Activated CD8-positive, alpha-beta memory T cell treated with anti-CD3 and anti-CD28 coated beads, Interleukin-2, amount 50 U/mL, for 48 hours (primary cell): Measurements from ENCODE around the gene CDC37L1.
"Not testable (repeated sequence)": the region's sequence is repeated elsewhere in the genome, so short reads cannot be mapped to it uniquely, and the experiment has no call there.

ENCODE experiments used
- DNase-seq: peaks from one replicate; pipeline ENCODE4 v3.0.0-alpha.2; 2020

The CDC37L1 gene

GRCh38 chr9:4679268-4680172 is at the start of gene CDC37L1:
Gene CDC37L1, plus strand, starts transcription at chr9:4679569. Its CDS starts 199 bp downstream, at chr9:4679768.
- DNase-seq, result peak; percentile 100

DNA sequence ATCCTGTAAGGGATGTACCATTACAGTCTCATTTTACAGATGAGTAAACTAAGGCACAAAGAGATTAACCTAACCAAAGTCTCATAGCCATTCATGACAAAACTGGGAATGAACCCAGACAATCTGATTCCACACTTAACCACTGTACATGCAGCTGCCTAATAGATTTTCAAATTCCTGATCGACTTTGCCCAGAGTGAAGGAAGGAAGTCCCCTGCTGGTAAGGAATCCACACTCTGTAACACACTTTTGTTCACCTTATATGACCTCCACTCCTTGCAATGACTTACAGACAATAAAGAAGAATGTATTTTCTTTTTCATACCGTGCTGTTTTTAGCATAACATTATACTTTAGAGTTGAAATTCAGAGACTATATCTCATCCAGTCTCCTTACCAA is 48.5 kb upstream of the CDC37L1 start:
- no peak for DNase-seq

DNA sequence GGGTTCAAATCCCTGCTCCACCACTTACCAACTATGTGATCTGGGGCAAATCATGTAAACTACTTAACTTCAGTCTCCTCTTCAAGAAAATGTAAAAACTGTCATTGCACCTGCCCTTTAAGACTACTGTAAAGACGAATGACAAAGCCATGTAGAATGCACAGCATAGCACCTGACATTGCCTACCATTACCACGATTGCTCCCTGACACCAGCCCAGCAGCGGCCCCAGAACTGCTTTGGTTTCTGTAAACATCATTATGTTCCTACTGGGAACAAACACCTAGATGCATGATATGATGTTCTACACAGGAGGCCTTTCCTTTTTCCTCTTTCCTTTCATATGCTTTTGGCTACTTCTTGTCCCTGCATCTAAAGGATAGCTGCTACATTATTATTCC is 40.4 kb upstream of the CDC37L1 start:
- no peak for DNase-seq

- no peak for DNase-seq
Measured at GRCh38 chr9:4639420-4639819, 39.9 kb upstream of the CDC37L1 start.

DNA sequence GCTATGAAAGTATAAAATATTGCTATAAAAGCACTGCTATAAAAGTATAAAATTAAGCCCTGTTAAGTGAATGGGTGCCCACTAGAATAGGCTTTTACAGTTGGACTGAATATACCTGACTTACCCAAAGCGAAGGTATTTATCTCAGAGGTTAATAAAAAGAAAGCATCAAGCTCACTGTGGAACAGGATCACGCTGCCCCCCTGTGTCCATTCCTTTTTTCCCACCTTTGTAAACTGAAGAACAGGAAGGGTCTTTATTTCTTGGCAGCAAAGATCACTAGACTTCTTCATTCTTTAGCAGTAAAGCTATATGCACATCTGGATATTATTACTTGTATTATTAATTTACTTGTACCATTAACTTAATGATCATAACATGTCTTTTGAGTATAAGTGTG is 39.3 kb upstream of the CDC37L1 start:
- no peak for DNase-seq

GRCh38 chr9:4642351-4642750 is 37.0 kb upstream of the CDC37L1 start:
- no peak for DNase-seq

DNA sequence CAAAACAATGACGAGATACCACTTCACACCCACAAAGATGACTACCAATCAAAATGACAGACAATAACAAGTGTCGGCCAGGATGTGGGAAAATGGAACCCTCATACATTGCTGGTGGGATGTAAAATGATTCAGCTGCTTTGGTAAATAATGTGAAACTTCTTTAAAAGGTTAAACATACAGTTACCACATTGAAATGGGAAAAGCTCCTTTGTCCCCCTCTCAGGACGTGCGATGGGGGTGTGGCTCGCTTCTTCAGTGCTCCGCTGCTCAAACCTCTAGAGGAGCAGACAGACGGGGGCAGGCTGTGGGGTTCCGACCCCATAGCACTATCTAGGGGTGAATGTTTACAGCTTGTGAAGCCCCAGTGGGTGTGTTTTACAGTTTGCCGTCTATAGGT is 25.3 kb upstream of the CDC37L1 start:
- no peak for DNase-seq

DNA sequence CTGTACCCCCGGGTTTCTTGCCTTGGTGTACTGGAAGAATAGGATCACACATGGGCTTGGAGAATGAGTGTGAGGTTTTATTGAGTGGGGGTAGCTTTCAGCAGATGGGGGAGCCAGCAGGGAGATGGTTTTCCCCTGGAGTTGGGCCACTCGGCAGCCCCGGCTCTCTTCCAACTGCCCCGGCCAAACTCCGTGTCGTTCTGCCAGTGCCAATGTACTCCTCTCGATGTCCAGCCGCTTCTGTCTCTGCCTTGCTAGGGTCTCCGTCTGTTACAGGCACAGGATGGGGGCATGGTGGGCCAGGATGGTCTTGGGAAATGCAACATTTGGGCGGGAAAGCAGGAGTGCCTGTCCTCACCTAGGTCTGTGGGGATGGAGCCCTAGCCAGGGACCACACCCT is 24.8 kb upstream of the CDC37L1 start:
- DNase-seq, result no peak

- not testable (repeated sequence) for DNase-seq
Measured at GRCh38 chr9:4656196-4656595, 23.2 kb upstream of the CDC37L1 start.

DNA sequence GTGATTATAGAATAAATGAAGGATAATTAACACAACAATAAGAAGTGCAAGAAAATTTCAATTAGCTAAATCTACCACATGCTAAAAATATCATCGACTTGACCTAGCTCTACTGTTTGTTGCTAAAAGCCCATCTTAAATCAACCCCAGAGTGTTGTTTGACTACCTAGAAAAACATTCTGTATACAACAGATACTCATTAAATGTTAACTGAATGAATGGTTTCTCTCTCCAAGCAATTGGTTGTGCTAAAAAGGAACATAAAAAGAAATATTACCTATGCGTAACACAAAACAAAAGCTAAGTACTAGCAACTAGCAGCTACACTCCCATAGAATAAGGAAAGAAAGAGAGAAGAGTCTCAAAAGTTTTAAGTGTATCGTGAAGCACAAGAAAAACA is 22.7 kb upstream of the CDC37L1 start:
- no peak for DNase-seq

- no peak for DNase-seq
Measured at GRCh38 chr9:4657426-4658159, 21.8 kb upstream of the CDC37L1 start.

DNA sequence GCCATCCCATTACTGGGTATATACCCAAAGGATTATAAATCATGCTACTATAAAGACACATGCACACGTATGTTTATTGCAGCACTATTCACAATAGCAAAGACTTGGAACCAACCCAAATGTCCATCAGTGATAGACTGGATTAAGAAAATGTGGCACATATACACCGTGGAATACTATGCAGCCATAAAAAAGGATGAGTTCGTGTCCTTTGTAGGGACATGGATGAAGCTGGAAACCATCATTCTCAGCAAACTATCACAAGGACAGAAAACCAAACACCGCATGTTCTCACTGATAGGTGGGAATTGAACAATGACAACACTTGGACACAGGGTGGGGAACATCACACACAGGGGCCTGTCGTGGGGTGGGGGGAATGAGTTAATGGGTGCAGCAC is 18.7 kb upstream of the CDC37L1 start:
- DNase-seq, result not testable (repeated sequence)

DNA sequence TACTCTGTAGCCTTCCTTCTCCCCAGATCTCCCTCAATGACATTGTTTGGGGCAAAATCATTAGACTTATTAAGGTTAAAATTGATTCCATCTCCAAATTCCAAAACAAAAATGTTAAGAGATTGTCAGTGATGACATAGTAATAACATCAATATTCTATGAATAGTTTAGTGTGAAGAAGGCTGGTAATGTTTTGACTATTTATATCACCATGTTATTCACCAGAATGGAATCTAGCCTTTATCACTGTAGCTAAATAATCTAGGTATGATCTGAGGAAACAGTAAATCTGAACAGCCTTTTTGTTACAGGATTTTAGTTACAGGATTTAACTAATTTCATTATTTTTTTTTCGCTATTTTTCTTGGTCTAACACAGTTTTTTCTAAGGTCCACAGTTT is 18.2 kb upstream of the CDC37L1 start:
- no peak for DNase-seq

GRCh38 chr9:4661611-4662010 is 17.8 kb upstream of the CDC37L1 start:
- DNase-seq, result no peak

- DNase-seq, result peak; percentile 84
Measured at GRCh38 chr9:4662108-4662988, 17.0 kb upstream of the CDC37L1 start, which contains the start of gene PLPP6. Gene PLPP6, plus strand, starts transcription at chr9:4662294. Its CDS starts 82 bp downstream, at chr9:4662376.

- DNase-seq, result no peak
Measured at GRCh38 chr9:4662989-4663792, 16.2 kb upstream of the CDC37L1 start.

GRCh38 chr9:4663956-4664355 is 15.4 kb upstream of the CDC37L1 start:
- DNase-seq, result no peak

GRCh38 chr9:4665357-4665756 is 14.0 kb upstream of the CDC37L1 start:
- DNase-seq, result no peak

DNA sequence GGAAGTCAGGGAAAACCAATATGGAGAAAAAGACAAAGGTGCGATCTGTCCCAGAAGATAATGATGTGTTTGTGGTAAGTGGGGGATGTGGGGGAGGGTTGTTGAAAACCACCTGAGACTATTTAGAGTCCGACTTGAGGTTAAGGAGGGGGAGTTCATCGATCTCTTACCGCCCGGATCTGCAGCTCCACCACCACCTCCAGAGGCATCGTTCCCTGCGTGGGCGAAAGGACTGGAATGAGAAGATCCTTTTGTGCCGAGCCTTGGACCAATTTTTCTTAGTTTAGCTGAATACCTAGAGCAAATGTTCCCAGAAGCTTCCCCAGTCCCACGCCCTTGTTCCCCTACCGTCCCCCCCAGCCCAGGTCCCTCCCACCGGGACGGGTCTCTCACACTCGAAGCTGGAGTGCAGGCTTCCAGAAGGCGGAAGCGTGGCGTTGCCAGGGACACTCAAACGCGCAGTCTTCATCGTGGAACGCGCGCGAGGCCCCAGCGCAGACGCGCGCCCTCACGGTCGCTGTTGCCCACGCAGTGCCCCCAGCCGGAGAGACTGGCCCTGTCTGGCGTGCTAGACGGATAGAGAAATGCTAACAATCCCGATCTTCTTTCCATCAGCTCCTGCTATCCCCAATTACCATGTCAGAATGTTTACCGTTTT is 13.2 kb upstream of the CDC37L1 start, which contains the start of gene SPATA6L:
TSS of gene SPATA6L (minus strand) at position 439 of the 658 bp plus-strand sequence. CDS start at position 209, 230 bp downstream.
- peak; percentile 68 for DNase-seq

DNA sequence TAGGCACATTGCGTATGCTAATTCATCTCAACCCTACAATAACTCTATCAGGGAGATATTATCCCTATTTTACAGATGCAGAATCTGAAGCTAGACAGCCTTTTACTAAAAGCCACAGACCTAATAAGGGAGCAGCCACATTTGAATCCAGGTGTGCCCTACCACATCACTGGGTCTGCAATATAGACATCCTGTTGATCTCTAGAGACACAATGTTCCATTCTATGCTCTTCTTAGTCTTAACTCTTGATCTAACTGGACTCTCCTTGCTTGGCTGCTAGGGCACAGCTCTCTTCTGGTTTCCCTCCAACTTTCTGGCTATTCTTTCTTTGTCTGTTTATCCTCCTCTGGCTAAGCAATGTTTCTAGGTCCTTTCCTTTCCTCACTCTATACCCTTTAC is 11.7 kb upstream of the CDC37L1 start:
- no peak for DNase-seq

DNA sequence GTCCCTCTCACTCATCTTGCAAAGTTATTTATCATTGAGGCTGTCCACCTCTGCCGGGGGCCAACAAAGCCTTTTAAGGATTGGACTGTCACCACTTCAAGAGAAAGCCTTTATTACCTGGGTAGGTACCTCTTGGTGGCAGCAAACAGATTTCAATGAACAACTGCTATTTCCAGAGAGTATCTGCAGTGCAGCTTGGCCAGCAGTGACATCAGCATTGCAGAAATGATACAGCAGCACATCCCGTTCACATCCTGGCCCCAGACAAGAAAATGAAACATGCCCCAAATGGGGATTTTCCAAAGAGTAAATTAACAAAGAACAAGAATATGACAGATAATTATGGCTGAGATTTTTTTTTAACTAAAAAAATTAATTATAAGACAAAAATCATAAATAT is 10.8 kb upstream of the CDC37L1 start:
- DNase-seq, result no peak
